ENCODE results near the gene LEPROT.

DNA sequence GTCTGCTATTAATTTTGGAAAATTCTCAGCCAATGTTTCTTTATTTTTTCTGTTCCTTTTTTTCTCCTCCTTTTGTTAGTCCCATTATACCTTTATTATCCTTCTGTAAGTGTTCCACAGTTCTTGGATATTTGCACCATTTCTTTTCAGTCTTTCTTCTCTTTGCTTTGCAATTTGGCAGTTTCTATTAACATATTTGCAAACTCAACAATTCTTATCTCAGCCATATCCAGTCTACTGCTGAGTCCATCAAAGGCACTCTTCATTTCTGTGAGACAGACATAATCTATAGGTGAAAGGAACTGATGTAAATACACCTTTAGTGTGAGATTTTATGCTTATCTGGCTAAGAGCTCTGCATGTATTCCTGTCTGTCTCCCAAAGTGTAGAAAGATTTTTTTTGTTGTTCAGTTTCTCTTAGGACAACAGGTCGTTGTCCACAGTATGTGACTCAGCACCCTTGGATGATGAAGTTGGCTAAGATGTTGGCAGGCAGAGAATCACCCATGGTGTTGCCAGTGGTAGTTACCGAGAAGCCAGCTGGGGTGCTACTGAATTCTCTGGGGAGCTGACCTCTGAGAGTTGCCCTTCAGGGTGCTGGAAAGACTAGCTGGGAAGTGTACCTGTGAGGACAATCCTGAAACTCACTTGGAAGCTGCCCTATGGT lies 38.4 kb downstream of the LEPROT start:
- no peak for TF ChIP-seq SIN3A (IDR thresholded peaks at IDR 0.05; ENCODE audit: borderline replicate concordance, insufficient read depth, low read length)
- no peak for TF ChIP-seq POLR2AphosphoS5 (IDR thresholded peaks at IDR 0.05; ENCODE audit: low read depth, low read length)
- no peak for TF ChIP-seq TAF1 (IDR thresholded peaks at IDR 0.05; ENCODE audit: borderline replicate concordance, insufficient read depth, low read length)
- TF ChIP-seq, protein P1, sequence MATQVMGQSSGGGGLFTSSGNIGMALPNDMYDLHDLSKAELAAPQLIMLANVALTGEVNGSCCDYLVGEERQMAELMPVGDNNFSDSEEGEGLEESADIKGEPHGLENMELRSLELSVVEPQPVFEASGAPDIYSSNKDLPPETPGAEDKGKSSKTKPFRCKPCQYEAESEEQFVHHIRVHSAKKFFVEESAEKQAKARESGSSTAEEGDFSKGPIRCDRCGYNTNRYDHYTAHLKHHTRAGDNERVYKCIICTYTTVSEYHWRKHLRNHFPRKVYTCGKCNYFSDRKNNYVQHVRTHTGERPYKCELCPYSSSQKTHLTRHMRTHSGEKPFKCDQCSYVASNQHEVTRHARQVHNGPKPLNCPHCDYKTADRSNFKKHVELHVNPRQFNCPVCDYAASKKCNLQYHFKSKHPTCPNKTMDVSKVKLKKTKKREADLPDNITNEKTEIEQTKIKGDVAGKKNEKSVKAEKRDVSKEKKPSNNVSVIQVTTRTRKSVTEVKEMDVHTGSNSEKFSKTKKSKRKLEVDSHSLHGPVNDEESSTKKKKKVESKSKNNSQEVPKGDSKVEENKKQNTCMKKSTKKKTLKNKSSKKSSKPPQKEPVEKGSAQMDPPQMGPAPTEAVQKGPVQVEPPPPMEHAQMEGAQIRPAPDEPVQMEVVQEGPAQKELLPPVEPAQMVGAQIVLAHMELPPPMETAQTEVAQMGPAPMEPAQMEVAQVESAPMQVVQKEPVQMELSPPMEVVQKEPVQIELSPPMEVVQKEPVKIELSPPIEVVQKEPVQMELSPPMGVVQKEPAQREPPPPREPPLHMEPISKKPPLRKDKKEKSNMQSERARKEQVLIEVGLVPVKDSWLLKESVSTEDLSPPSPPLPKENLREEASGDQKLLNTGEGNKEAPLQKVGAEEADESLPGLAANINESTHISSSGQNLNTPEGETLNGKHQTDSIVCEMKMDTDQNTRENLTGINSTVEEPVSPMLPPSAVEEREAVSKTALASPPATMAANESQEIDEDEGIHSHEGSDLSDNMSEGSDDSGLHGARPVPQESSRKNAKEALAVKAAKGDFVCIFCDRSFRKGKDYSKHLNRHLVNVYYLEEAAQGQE (IDR thresholded peaks at IDR 0.05; ENCODE audit: insufficient read depth in 1 of 2, low read depth in 2 of 2, low read length in 2 of 2), result no peak

All from PFSK-1 (cell line).